Prostate gland (tissue), 2 donors: Measurements from ENCODE around the gene ADORA2A. TPM values are rescaled to one million over a fixed set of nuclear protein-coding genes. Genes with fewer than 3 reads are reported as not detected.

Experiments used
- DNase-seq: peaks from one replicate; pipeline ENCODE4 v3.0.0-alpha.2; 2019; ENCODE audit warnings: low spot score
- H3K27ac ChIP-seq, 2 donors: fragments of 200-600 bp; sonication (generic); 2 replicates each; pipeline ENCODE4 v1.5.1; 2017 to 2019
- H3K27me3 ChIP-seq: fragments of 200-600 bp; sonication (generic); replicated peaks from 2 replicates; pipeline ENCODE4 v1.5.1; 2019; ENCODE audit not compliant: insufficient read depth
- H3K36me3 ChIP-seq, 2 donors: fragments of 200-600 bp; sonication (generic); 1 replicate in 1 of 2; 2 replicates in 1 of 2; pipeline versions ENCODE4 v1.5.1 to v1.8.1; 2017 to 2019
- H3K4me1 ChIP-seq: fragments of 200-600 bp; sonication (generic); replicated peaks from 2 replicates; pipeline ENCODE4 v1.5.1; 2019
- H3K4me3 ChIP-seq, 2 donors: fragments of 200-600 bp; sonication (generic); 2 replicates each; pipeline ENCODE4 v1.5.1; 2017 to 2019
- H3K9me3 ChIP-seq: fragments of 200-600 bp; sonication (generic); 2 replicates; pipeline ENCODE4 v1.5.1; 2017
- CTCF ChIP-seq, 4 experiments: fragments of 200-600 bp in 2 of 4; fragments of 450-650 bp in 2 of 4; sonication (generic) in 2 of 4; IDR thresholded peaks; 1 replicate in 3 of 4; 2 replicates in 1 of 4; pipeline ENCODE4 v1.5.1; 2016 to 2019; ENCODE audit warnings: antibody characterized with exemption in 4 of 4, mild to moderate bottlenecking in 2 of 4, moderate library complexity in 2 of 4
- POLR2A ChIP-seq: fragments of 450-650 bp; IDR thresholded peaks from one replicate; pipeline ENCODE4 v1.6.1; 2016; ENCODE audit warnings: antibody characterized with exemption, mild to moderate bottlenecking
- POLR2AphosphoS5 ChIP-seq: sonication (generic); formaldehyde crosslinking; IDR thresholded peaks from one replicate; pipeline ENCODE4 v1.6.1; 2017; ENCODE audit warnings: antibody characterized with exemption
- WGBS: methylation state at CpG from one replicate; pipeline ENCODE4 v1.1.5; 2018; 5-methylcytosine and 5-hydroxymethylcytosine counted together
- intact Hi-C: fragments of 100-400 bp; cut with DNase I; formaldehyde crosslinking; loops from one replicate; pipeline ENCODE4 v1.14.2; 2022
- total RNA-seq, 2 donors: library from RNA; depleted of rRNA; stranded (reverse); fragments of >200 nt; gene quantifications; one replicate each; pipeline ENCODE4 v1.1.0, GENCODE V29; 2016

Gene ADORA2A
- total RNA-seq, 2 donors from 2014 or later: 2.1 to 3.7 TPM

GRCh38 chr22:24414984-24415945 is 12.1 kb upstream of the ADORA2A start:
- Histone ChIP-seq H3K4me3 (no peak overlapping the region), H3K27me3 (no peaks in the 10 kb centered on the region), H3K9me3 (no peaks in the 10 kb centered on the region), H3K4me1 (no peaks in the 10 kb centered on the region), H3K36me3 (peaks cover 6 to 11% of the 10 kb centered on the region in 2 donors), H3K27ac (no peak overlapping the region)
- 88% methylated on average over 26 of the region's 26 CpGs for WGBS
- no peak for DNase-seq
- intact Hi-C loops: loop anchor here (10.0 kb wide), 2 partner anchors 90 to 130 kb away; no protein-coding TSS in a partner anchor
- no peak for TF ChIP-seq POLR2AphosphoS5
- no peak for TF ChIP-seq POLR2A
- no peak for TF ChIP-seq CTCF (IDR thresholded peaks at IDR 0.05)

- WGBS: 95% methylated on average over 8 of the region's 8 CpGs
- peaks cover 6 to 11% of the 10 kb centered on the region in 2 donors for H3K36me3 ChIP-seq
- TF ChIP-seq POLR2AphosphoS5: no peak
- TF ChIP-seq CTCF (IDR thresholded peaks at IDR 0.05): no peak
- TF ChIP-seq POLR2A: no peak
- no peak for DNase-seq
- no peaks in the 10 kb centered on the region for H3K9me3 ChIP-seq
- no peak overlapping the region for H3K4me3 ChIP-seq
- H3K4me1 ChIP-seq: no peaks in the 10 kb centered on the region
- no peaks in the 10 kb centered on the region for H3K27me3 ChIP-seq
- H3K27ac ChIP-seq: no peak overlapping the region
- intact Hi-C loops: loop anchor here (10.0 kb wide), 2 partner anchors 91 to 131 kb away; no protein-coding TSS in a partner anchor
Measured at GRCh38 chr22:24416095-24416494, 11.3 kb upstream of the ADORA2A start.

GRCh38 chr22:24416611-24417010 is 10.8 kb upstream of the ADORA2A start:
- no peaks in the 10 kb centered on the region for H3K27me3 ChIP-seq
- TF ChIP-seq POLR2A (no peak), CTCF (IDR thresholded peaks at IDR 0.05) (no peak), POLR2AphosphoS5 (no peak)
- DNase-seq: no peak
- H3K36me3 ChIP-seq: peaks cover 6 to 11% of the 10 kb centered on the region in 2 donors
- H3K4me3 ChIP-seq: no peak overlapping the region
- H3K27ac ChIP-seq: no peak overlapping the region
- H3K4me1 ChIP-seq: no peaks in the 10 kb centered on the region
- intact Hi-C loops: loop anchor here (10.0 kb wide), 2 partner anchors 92 to 132 kb away; no protein-coding TSS in a partner anchor
- no peaks in the 10 kb centered on the region for H3K9me3 ChIP-seq
- WGBS: 78% methylated on average over 6 of the region's 6 CpGs

GRCh38 chr22:24417200-24417599 is 10.2 kb upstream of the ADORA2A start:
- intact Hi-C loops: loop anchor here (10.0 kb wide), 2 partner anchors 92 to 132 kb away; no protein-coding TSS in a partner anchor
- 94% methylated on average over 7 of the region's 7 CpGs for WGBS
- H3K27ac ChIP-seq: no peak overlapping the region
- no peak overlapping the region for H3K4me3 ChIP-seq
- no peaks in the 10 kb centered on the region for H3K4me1 ChIP-seq
- DNase-seq: no peak
- TF ChIP-seq CTCF (IDR thresholded peaks at IDR 0.05): no peak
- TF ChIP-seq POLR2A: no peak
- TF ChIP-seq POLR2AphosphoS5: no peak
- H3K36me3 ChIP-seq: peaks cover 6 to 11% of the 10 kb centered on the region in 2 donors
- H3K27me3 ChIP-seq: no peaks in the 10 kb centered on the region
- no peaks in the 10 kb centered on the region for H3K9me3 ChIP-seq
